Tibial nerve (tissue), 4 donors: ENCODE data around the gene NEUROD1.

Source experiments
- EP300 ChIP-seq, 2 donors: sonication (generic); formaldehyde crosslinking; IDR thresholded peaks; one replicate each; pipeline ENCODE4 v1.6.1; 2017; ENCODE audit warnings: antibody characterized with exemption in 2 of 2, mild to moderate bottlenecking in 1 of 2
- POLR2A ChIP-seq, 2 donors: fragments of 450-650 bp; IDR thresholded peaks; one replicate each; pipeline ENCODE4 v1.6.1; 2017; ENCODE audit warnings: antibody characterized with exemption in 2 of 2, mild to moderate bottlenecking in 2 of 2, moderate library complexity in 2 of 2
- TF ChIP-seq, protein P1 (sequence below), 5 experiments: fragments of 200-600 bp in 3 of 5; fragments of 450-650 bp in 2 of 5; sonication (generic) in 3 of 5; IDR thresholded peaks; one replicate each; pipeline ENCODE4 v1.5.1; 2016 to 2019; ENCODE audit warnings: antibody characterized with exemption in 5 of 5, mild to moderate bottlenecking in 3 of 5, moderate library complexity in 2 of 5

DNA sequence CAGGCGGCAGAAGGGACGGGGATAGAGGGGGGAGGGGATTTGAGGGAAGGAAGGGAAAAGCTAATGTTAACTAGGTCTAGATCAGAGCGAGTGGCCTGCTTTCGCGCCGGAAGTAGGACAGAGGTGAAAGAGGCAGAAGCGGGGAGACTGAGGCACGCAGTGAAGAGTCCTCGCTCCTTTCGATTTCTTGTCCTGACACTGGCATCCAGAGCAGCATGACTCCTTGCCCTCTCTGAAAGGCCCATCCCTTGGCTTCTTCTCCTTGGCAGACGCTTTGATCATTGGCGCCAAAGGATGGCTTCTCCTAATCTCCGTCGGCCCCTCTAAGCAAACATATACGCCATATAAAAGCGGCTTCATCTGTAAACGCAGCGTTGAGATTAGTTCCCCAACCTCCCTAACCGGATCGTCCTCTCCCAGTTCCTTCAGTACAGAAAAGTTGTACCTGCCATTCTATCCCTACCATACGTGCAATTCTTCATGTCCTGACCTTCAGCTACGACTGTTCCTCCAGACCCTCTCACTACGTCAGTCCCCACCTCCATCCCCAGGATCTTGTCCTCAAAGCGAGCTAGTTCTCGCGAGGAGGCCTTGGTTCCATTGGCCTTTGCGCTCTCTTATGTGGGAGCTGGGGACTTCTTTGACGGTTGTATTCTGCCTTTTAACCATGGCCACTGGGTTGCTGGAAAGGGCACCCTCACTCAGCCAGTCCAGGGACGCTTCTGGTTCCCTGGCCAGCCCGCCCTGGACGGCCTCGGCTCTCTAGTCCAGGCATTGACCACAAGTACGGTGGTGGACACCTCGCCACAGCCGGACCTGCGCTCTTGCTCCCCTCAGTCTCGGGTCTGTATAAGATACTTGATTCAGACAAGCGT, 857 bp upstream of the NEUROD1 start:
- TF ChIP-seq, protein P1, sequence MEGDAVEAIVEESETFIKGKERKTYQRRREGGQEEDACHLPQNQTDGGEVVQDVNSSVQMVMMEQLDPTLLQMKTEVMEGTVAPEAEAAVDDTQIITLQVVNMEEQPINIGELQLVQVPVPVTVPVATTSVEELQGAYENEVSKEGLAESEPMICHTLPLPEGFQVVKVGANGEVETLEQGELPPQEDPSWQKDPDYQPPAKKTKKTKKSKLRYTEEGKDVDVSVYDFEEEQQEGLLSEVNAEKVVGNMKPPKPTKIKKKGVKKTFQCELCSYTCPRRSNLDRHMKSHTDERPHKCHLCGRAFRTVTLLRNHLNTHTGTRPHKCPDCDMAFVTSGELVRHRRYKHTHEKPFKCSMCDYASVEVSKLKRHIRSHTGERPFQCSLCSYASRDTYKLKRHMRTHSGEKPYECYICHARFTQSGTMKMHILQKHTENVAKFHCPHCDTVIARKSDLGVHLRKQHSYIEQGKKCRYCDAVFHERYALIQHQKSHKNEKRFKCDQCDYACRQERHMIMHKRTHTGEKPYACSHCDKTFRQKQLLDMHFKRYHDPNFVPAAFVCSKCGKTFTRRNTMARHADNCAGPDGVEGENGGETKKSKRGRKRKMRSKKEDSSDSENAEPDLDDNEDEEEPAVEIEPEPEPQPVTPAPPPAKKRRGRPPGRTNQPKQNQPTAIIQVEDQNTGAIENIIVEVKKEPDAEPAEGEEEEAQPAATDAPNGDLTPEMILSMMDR (IDR thresholded peaks at IDR 0.05), result no peak
- TF ChIP-seq POLR2A (IDR thresholded peaks at IDR 0.05) (no peak), EP300 (IDR thresholded peaks at IDR 0.05) (no peak)
